A673 (cell line): ENCODE measurements around the gene NBPF1.

Experiments used
- EZH2 ChIP-seq: fragments of 200-600 bp; sonication (generic); IDR thresholded peaks from 2 replicates; pipeline ENCODE4 v1.6.1; 2017; ENCODE audit warnings: borderline replicate concordance, low read depth, mild to moderate bottlenecking, mixed read lengths, antibody characterized with exemption, low read length; ENCODE audit not compliant: poor library complexity, severe bottlenecking
- TF ChIP-seq, protein P1 (sequence below): fragments of 300-800, 200-600 bp; sonication (generic); conservative IDR thresholded peaks from 2 replicates; pipeline ENCODE4 v1.5.1; 2017; ENCODE audit warnings: low read depth, mild to moderate bottlenecking, antibody characterized with exemption, low read length, moderate library complexity, mixed read lengths

DNA sequence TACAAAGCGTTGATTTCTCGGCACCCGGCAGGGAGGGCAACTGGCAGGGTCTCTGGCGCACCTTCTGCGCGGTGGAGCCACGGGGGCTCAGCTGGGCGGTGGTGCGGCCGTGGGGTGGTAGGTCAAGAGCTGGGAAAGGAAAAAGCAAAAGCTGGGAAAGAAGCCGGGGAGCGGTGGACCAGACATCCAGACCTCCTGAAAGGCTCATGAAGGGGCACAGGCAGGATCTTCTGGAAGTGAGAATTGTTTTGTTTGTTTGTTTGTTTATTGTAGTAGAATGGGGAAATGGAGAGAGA, 92.1 kb downstream of the NBPF1 start:
- TF ChIP-seq, protein P1, sequence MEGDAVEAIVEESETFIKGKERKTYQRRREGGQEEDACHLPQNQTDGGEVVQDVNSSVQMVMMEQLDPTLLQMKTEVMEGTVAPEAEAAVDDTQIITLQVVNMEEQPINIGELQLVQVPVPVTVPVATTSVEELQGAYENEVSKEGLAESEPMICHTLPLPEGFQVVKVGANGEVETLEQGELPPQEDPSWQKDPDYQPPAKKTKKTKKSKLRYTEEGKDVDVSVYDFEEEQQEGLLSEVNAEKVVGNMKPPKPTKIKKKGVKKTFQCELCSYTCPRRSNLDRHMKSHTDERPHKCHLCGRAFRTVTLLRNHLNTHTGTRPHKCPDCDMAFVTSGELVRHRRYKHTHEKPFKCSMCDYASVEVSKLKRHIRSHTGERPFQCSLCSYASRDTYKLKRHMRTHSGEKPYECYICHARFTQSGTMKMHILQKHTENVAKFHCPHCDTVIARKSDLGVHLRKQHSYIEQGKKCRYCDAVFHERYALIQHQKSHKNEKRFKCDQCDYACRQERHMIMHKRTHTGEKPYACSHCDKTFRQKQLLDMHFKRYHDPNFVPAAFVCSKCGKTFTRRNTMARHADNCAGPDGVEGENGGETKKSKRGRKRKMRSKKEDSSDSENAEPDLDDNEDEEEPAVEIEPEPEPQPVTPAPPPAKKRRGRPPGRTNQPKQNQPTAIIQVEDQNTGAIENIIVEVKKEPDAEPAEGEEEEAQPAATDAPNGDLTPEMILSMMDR, result no peak
- TF ChIP-seq EZH2, result no peak
